HG03095 (cell line): Measurements from ENCODE around the gene SLFN14.
"Not testable (repeated sequence)": the region's sequence is repeated elsewhere in the genome, so short reads cannot be mapped to it uniquely, and the experiment has no call there.

Experiments
- ATAC-seq: cut with Tn5 transposase; IDR thresholded peaks from one replicate; pipeline ENCODE4 v1.9.1; 2021; ENCODE audit warnings: moderate library complexity; ENCODE audit not compliant: unreplicated experiment

The SLFN14 gene

DNA sequence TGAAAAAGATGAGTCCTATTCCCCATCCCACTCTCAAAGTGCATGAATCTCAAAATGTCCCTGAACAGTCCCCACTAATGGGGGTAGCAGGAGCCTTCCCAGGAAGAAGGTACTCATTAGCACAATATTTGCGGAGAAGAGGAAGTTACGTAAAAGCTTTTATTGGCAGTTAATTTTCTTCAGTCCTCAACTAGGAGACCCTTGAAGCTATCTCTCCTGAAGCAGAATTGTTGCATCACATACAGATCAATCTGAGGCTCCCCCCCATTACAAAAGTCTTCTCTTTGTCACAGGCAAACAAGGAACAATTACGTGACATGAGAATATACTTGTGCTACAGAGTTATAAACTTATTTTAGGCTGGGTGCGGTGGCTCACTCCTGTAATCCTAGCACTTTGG is 37.3 kb downstream of the SLFN14 start:
- no peak for ATAC-seq

DNA sequence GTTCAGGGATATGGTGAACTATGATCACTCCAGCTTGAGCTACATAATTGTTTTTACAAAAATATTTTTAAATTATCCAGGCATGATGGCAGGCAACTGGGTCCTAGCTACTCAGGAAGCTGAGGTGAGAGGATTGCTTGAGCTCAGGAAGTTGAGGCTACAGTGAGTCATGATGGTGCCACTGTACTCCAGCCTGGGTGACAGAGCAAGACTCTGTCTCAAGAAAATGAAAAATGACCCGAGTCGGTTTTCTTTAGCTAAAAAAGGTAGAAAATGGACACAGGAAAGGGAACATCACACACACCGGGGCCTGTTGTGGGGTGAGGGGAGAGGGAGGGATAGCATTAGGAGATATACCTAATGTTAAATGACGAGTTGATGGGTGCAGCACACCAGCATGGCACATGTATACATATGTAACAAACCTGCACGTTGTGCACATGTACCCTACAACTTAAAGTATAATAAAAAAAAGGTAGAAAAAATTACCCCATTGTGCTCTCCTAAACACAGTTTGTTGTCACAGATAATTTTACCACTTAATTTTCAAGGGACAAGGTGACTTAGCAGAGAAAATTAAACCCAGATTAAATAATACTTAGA is 38.9 kb downstream of the SLFN14 start:
- not testable (repeated sequence) for ATAC-seq

DNA sequence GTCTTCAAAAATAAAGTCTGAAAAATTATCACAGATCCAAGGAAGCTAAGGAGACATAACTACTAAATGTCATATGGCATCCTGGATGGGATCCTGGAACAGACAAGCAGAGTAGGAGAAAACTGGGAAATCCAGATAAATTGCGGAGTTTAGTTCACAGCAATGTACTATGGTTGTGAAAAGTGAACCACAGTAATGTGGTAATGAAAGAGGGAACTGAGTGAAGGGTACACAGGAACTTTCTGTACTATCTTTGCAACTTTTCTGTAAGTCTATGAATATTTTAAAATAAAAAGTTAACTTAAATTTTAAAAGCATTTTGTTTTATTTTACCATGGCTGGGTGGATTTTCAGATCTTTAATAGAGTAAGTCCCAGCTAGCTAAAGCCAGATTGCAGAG is 39.5 kb downstream of the SLFN14 start:
- ATAC-seq, result no peak

DNA sequence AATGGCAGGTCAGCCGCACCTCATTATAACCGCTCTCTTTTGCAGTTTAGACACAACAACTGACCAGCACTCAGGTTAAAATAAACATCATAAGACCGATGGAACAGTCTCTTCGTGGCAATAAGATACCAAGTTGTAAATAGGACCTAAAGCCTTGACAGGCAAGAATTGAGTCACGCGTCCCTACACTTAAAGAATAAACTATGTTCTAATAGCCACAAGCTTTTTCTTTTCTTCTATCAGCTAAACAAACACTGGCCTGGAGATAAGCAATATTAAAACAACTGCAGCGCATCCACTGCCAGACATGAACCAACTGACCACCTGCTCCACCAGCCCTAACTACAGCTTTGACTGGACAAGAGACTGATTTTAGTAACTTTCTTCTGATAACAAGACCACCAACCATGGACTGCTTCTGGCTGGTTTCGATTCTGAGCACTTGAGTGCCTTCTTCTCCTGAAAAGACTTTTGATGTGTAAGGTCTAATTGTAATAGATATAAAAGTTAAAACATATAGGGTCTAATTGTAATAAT is 40.6 kb downstream of the SLFN14 start:
- no peak for ATAC-seq

DNA sequence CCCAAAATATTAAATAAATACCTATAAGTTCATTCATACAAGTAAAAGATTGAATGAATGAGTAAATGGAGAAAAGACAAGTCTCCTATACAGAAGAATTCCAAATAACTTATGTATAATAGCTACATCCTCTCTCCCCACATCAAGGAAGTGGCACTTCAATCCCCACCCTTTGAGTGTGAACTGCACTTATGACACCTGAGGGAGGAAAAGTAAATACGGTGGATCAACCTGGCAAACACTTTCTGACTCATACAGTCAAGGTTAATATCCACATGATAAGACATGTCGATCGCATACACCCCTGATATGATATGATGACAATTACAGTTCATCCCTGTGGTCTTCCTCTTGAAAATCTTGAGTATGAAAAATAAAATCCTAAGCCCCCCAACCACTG is 41.2 kb downstream of the SLFN14 start:
- no peak for ATAC-seq

DNA sequence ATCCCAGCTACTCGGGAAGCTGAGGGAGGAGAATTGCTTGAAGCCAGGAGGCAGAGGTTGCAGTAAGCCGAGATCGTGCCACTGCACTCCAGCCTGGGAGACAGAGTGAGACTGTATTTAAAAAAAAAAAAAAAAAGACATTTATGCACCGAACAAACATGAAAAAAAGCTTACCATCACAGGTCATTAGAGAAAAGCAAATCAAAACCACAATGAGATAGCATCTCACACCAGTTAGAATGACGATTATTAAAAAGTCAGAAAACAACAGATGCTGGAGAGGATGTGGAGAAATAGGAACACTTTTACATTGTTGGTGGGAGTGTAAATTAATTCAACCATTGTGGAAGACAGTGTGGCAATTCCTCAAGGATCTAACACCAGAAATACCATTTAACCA is 42.2 kb downstream of the SLFN14 start:
- ATAC-seq, result not testable (repeated sequence)

DNA sequence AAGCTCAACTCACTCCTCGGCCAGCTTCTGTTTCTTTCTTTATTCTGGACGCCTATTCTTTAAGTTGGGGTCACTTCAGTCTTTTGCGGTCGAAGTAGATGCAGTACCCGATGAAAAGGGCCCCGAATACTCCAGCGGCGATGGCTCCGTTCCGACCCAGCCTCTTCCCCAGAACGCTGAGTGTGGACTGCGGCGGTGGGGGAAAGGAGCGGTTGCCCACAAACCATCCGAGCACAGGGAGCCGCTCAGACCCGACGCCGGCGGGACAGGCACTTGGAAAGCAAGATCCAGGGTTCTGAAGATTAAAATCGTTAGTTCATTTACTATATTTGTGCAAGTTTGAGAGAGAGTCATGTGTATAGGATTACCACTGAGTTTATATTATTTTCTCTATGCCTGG is 45.6 kb downstream of the SLFN14 start:
- ATAC-seq, result no peak

DNA sequence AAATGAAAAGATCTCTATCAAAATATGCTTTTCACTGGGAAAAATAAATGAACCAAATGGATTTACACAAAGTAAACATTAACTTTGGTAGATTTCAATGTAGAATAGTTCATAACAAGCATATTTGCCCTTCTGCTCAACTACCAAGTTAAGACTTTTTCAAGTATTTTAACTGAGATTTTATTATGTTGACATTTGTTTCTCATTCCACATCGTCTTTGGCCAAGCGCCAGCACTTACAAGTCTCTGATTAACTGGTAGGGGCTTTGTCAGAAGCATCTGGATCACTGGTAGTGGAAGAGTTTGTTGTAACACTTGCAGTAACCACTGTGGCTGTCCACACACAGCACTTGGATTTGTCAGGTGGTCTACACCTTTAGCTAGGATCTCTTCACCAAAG is 46.1 kb downstream of the SLFN14 start:
- no peak for ATAC-seq
